WI38 (cell line): ENCODE results near the gene KIAA0753.

Experiments
- H3K4me3 ChIP-seq: 2 replicates; pipeline ENCODE4 v1.5.1; 2011; ENCODE audit warnings: low read depth, mild to moderate bottlenecking, control low read depth, low read length
- TF ChIP-seq, protein P1 (sequence below): IDR thresholded peaks from 2 replicates; pipeline ENCODE4 v1.5.1; 2012; ENCODE audit warnings: low read depth, mild to moderate bottlenecking, control low read depth, low read length

KIAA0753 gene

DNA sequence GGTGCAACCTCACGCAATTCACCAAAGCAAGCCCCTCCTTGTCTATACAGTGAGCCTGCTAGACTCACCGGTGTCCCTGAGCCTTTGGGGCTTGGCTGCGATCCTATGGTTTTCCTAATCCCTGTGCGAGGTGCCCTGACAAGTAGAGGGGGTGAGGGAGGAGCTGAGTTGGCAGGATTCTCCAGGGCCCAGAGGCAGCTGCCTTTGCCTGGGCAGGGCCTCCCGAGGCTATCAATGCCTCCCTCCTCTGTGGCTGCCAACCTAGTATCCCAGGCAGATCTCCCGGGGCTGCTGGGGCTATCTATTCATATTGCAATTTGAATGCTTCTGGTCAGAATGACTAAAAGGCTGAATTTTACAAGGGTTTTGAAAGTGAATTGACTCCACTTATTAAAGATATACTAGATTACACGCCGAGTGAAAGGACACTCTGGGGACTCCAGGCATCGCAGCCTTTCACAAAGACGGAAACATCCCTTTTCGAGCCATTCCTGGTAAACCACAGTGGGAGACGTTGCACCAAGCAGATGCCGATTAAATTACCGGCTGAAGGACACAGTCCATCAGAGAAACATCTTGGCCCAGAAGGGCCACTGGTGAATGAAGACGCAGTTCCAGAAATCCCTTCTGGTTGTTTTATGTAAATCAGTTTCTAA is 72.9 kb downstream of the KIAA0753 start:
- TF ChIP-seq, protein P1, sequence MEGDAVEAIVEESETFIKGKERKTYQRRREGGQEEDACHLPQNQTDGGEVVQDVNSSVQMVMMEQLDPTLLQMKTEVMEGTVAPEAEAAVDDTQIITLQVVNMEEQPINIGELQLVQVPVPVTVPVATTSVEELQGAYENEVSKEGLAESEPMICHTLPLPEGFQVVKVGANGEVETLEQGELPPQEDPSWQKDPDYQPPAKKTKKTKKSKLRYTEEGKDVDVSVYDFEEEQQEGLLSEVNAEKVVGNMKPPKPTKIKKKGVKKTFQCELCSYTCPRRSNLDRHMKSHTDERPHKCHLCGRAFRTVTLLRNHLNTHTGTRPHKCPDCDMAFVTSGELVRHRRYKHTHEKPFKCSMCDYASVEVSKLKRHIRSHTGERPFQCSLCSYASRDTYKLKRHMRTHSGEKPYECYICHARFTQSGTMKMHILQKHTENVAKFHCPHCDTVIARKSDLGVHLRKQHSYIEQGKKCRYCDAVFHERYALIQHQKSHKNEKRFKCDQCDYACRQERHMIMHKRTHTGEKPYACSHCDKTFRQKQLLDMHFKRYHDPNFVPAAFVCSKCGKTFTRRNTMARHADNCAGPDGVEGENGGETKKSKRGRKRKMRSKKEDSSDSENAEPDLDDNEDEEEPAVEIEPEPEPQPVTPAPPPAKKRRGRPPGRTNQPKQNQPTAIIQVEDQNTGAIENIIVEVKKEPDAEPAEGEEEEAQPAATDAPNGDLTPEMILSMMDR: no peak

DNA sequence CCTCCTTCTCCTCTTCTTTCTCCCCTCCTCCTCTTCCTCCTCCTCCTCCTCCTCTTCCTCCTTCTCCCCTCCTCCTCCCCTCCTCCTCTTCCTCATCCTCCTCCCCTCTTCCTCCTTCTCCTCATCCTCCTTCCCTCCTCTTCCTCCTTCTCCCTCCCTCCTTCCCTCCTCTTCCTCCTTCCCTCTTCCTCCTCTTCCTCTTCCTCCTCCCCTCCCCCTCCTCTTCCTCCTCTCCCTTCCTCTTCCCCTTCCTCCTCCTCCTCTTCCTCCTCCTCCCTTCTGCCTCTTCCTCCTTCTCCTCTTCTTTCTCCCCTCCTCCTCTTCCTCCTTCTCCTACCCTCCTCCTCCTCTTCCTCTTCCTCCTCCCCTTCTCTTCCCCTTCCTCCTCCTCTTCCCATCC is 79.1 kb downstream of the KIAA0753 start:
- TF ChIP-seq, protein P1: no peak
- no peak overlapping the region for H3K4me3 ChIP-seq

More for the DNA sequence above, 72.9 kb downstream of the KIAA0753 start:
- no peak overlapping the region for H3K4me3 ChIP-seq

DNA sequence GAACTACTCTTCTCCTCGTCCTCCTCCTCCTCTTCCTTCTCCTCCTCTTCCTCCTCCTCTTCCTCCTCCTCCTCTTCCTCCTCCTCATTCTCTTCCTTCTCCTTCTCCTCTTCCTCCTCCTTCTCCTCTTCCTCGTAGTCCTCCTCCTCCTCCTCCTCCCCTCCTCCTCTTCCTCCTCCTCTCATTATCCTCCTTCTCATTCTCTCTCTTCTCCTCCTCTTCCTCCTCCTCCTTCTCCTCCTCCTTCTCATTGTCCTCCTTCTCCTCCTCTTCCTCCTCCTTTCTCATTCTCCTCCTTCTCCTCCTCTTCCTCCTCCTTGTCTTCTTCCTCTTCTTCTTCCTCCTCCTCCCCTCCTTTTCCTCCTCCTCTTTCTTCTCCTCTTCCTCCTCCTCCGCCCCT is 80.0 kb downstream of the KIAA0753 start:
- TF ChIP-seq, protein P1: no peak
- H3K4me3 ChIP-seq: no peak overlapping the region

DNA sequence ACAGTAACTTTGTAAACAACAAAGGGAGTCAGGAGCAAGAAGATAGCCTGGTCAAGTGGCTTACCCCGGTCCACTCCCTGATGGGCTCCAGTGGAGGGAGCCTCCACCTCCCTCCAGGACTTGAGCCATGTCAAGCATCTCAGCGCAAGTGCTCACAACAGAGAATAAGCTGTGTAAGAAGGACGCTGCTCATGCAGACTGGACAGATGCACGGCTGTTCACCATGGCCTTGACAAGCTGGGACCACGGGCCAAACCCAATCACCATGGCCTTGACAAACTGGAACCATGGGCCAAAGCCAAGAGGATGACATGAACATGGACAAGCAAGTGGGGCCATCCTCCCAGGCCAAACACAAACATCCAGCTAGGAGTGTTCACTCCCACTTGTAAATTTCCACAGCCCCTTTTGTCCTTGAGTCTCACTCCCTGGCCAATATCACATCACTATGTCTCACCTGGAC is 80.7 kb downstream of the KIAA0753 start:
- TF ChIP-seq, protein P1: no peak
- H3K4me3 ChIP-seq: no peak overlapping the region

DNA sequence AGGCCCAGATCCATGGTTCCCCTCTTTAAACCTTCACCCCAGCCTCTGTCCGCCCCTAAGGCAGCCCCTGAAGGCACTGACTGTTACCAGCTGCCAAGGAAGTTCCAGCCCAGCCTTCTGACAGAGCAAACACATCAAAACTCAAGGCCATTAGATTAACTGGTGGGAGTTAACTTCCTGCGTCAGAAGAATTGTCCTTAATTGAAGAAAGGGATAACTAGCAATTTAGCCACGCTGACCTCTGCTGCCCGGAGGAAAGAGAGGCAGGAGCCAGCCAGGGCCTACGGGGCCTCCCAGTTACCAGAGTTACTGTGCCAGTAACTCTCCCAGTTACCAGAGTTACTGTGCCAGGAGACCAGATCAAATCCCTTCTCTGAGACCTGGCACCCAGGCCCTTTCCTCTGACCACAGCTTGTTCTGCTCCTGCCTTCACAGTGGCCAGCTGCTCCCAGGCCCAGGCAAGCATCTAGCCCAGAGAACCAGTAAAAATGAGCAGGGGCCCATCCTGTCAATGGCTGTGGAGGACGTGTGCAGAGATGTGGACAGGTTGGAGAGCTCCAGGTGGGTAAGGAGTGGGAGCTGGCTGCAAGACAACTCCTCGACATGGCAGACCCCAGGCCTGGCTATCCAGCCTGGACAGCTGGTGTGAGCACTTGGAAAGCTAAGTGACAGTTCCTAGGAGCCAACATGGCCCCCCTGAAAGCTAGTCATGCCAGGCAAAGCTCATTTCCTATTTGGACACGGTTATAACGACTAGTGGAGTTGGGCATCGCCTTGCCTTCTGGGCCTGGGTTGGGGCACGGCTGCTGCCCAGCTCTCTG is 81.4 kb downstream of the KIAA0753 start:
- TF ChIP-seq, protein P1: no peak
- H3K4me3 ChIP-seq: no peak overlapping the region

DNA sequence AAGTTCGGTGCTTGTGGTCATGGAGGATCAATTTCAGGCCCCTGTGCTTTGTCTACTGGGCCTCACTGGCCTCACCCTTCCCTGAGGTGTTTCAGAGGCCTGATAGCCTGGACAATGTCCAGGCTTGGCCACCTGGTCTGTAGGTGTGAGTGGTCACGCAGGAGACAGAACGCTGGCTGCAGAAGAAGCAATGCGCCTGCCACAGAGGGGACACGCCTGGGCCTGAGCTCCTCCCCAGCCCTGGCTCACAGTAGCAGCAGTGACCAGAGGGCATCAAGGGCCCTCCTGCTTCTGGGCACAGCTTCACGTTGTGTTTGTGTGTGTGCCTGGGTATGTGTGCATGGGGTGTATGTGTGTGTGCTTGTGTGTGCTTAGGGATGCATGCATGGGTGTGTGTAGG is 82.2 kb downstream of the KIAA0753 start:
- no peak overlapping the region for H3K4me3 ChIP-seq
- TF ChIP-seq, protein P1: no peak

DNA sequence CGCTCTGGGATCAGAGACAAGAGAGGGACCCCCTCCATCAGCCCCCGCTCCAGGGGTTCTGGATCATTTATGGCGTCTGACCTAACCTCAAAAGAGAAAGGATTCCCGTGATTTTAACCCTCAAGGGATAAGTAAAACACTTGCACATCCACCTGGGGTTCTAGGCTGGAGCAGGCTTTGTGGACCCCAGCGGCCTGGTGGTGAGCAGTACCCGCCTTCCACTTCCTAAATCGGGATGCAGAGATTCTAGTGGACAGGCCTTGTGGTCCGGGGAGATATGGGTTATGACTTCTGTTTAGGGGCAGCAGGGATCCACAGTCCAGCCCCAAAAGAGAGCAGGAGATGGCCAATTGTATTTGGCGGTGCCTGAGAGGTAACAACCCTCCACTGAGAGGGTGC is 83.5 kb downstream of the KIAA0753 start:
- H3K4me3 ChIP-seq: no peak overlapping the region
- TF ChIP-seq, protein P1: no peak
